IMR-90 (cell line): ENCODE data around the gene PRKCA. TPM values are rescaled to one million over a fixed set of nuclear protein-coding genes. Genes with fewer than 3 reads are reported as not detected.

Experiments used
- ATAC-seq: fragments of 200-7000 bp; cut with Tn5 transposase; 2 replicates; pipeline ENCODE4 v1.9.1; 2020; ENCODE audit warnings: low read depth, mild to moderate bottlenecking, moderate library complexity
- BruUV-seq: library from RNA; stranded (reverse); fragments of 400-500 nt; replicated peaks from 2 replicates; lab custom pipeline; 2021; lab: Mats Ljungman, UMichigan
- CTCF ChIA-PET: fragments of 300-600 bp; formaldehyde crosslinking; extraction: SDS; loops from one replicate; lab custom pipeline; 2021; ENCODE audit warnings: antibody characterized with exemption; lab: Yijun Ruan, JAX
- POLR2A ChIA-PET: fragments of 300-600 bp; sonication (Branson Sonifier 250); formaldehyde crosslinking; loops from one replicate; lab custom pipeline; 2022; ENCODE audit warnings: antibody characterized with exemption; ENCODE audit not compliant: unreplicated experiment; lab: Charles Lee
- DNase-seq: peaks from one replicate; pipeline ENCODE4 v3.0.0; 2013
- H2AFZ ChIP-seq: replicated peaks from 2 replicates; pipeline ENCODE3; 2013; ENCODE audit warnings: low read length, mild to moderate bottlenecking; ENCODE audit not compliant: poor library complexity
- H2AK5ac ChIP-seq: 2 replicates; pipeline ENCODE4 v1.6.1; 2013; ENCODE audit warnings: low read depth, low read length, inconsistent platforms
- H2AK9ac ChIP-seq: replicated peaks from 2 replicates; pipeline ENCODE3; 2013; ENCODE audit warnings: mild to moderate bottlenecking, low read depth, low read length, moderate library complexity; ENCODE audit not compliant: poor library complexity
- H2BK120ac ChIP-seq: 2 replicates; pipeline ENCODE4 v1.6.1; 2013; ENCODE audit warnings: low read depth, low read length, inconsistent platforms
- H2BK15ac ChIP-seq: 3 replicates; pipeline ENCODE4 v1.6.1; 2013; ENCODE audit warnings: low read depth, low read length, inconsistent platforms
- H2BK20ac ChIP-seq: 2 replicates; pipeline ENCODE4 v1.6.1; 2013; ENCODE audit warnings: low read depth, mild to moderate bottlenecking, inconsistent platforms, low read length, moderate library complexity
- H2BK5ac ChIP-seq: 2 replicates; pipeline ENCODE4 v1.6.1; 2013; ENCODE audit warnings: mild to moderate bottlenecking, low read depth, low read length, inconsistent platforms; ENCODE audit not compliant: poor library complexity, severe bottlenecking
- H3K14ac ChIP-seq: replicated peaks from 2 replicates; pipeline ENCODE4 v1.6.1; 2013; ENCODE audit warnings: low read depth, low read length, inconsistent platforms
- H3K18ac ChIP-seq: 2 replicates; pipeline ENCODE4 v1.6.1; 2013; ENCODE audit warnings: low read depth, low read length, control low read depth
- H3K23ac ChIP-seq: 2 replicates; pipeline ENCODE4 v1.6.1; 2013; ENCODE audit warnings: low read depth, low read length, inconsistent platforms
- H3K27ac ChIP-seq: 2 replicates; pipeline ENCODE4 v1.5.1; 2013; ENCODE audit warnings: mild to moderate bottlenecking, control low read depth, low read length; ENCODE audit not compliant: insufficient read depth
- H3K27me3 ChIP-seq: 2 replicates; pipeline ENCODE4 v1.6.1; 2013; ENCODE audit warnings: low read length; ENCODE audit not compliant: control insufficient read depth, insufficient read depth
- H3K36me3 ChIP-seq: 2 replicates; pipeline ENCODE4 v1.6.1; 2013; ENCODE audit warnings: low read length, mixed read lengths; ENCODE audit not compliant: control insufficient read depth, insufficient read depth
- H3K4ac ChIP-seq: 2 replicates; pipeline ENCODE4 v1.6.1; 2013; ENCODE audit warnings: low read depth, low read length, inconsistent platforms
- H3K4me1 ChIP-seq: 2 replicates; pipeline ENCODE4 v1.6.1; 2013; ENCODE audit warnings: low read length, mixed read lengths; ENCODE audit not compliant: control insufficient read depth, insufficient read depth
- H3K4me2 ChIP-seq: 2 replicates; pipeline ENCODE4 v1.6.1; 2013; ENCODE audit warnings: low read depth, mild to moderate bottlenecking, control low read depth, low read length, moderate library complexity
- H3K4me3 ChIP-seq: 2 replicates; pipeline ENCODE4 v1.5.1; 2013; ENCODE audit warnings: low read depth, mild to moderate bottlenecking, control low read depth, low read length, moderate library complexity; ENCODE audit not compliant: insufficient read depth
- H3K56ac ChIP-seq: 2 replicates; pipeline ENCODE4 v1.6.1; 2013; ENCODE audit warnings: low read length, inconsistent platforms; ENCODE audit not compliant: insufficient read depth; ENCODE audit errors: extremely low read depth
- H3K79me1 ChIP-seq, 2 experiments: 2 replicates each; pipeline ENCODE4 v1.6.1; 2013; ENCODE audit warnings: low read length in 2 of 2, inconsistent platforms in 1 of 2, low read depth in 1 of 2
- H3K9ac ChIP-seq: 2 replicates; pipeline ENCODE4 v1.6.1; 2013; ENCODE audit warnings: low read depth, low read length, control low read depth
- H3K9me1 ChIP-seq: 2 replicates; pipeline ENCODE4 v1.6.1; 2013; ENCODE audit warnings: low read length, inconsistent platforms; ENCODE audit not compliant: insufficient read depth
- H3K9me3 ChIP-seq: 2 replicates; pipeline ENCODE4 v1.6.1; 2013; ENCODE audit warnings: low read length; ENCODE audit not compliant: control insufficient read depth, insufficient read depth
- H4K20me1 ChIP-seq: 2 replicates; pipeline ENCODE4 v1.6.1; 2013; ENCODE audit warnings: low read length, inconsistent platforms; ENCODE audit not compliant: insufficient read depth
- H4K5ac ChIP-seq: 2 replicates; pipeline ENCODE4 v1.6.1; 2013; ENCODE audit warnings: mild to moderate bottlenecking, low read depth, low read length, control low read depth
- H4K8ac ChIP-seq, 2 experiments: 2 replicates each; pipeline ENCODE4 v1.6.1; 2013; ENCODE audit warnings: low read depth in 2 of 2, low read length in 2 of 2, control low read depth in 1 of 2, inconsistent platforms in 1 of 2
- H4K91ac ChIP-seq: 2 replicates; pipeline ENCODE4 v1.6.1; 2013; ENCODE audit warnings: low read depth, low read length, inconsistent platforms; ENCODE audit not compliant: insufficient read depth
- FOS ChIP-seq: fragments of 150-350 bp; IDR thresholded peaks from 2 replicates; pipeline ENCODE4 v1.6.1; 2016; ENCODE audit warnings: low read depth, low read length
- MXI1 ChIP-seq: IDR thresholded peaks from 2 replicates; pipeline ENCODE4 v1.6.1; 2012; ENCODE audit warnings: low read depth, mild to moderate bottlenecking, low read length, moderate library complexity, borderline replicate concordance
- RCOR1 ChIP-seq: IDR thresholded peaks from 2 replicates; pipeline ENCODE4 v1.6.1; 2012; ENCODE audit warnings: mild to moderate bottlenecking, low read length, improper control_type of control experiment; ENCODE audit not compliant: insufficient replicate concordance
- RFX5 ChIP-seq: IDR thresholded peaks from 2 replicates; pipeline ENCODE4 v1.8.0; 2012; ENCODE audit warnings: low read depth, mild to moderate bottlenecking, low read length, moderate library complexity
- WGBS, 2 experiments: methylation state at CpG; one replicate each; pipeline versions ENCODE4 v1.1.5 to v1.1.7; 2013; ENCODE audit warnings: missing lambda C conversion rate in 2 of 2; ENCODE audit not compliant: insufficient read length in 1 of 2; ENCODE audit errors: extremely low coverage in 2 of 2; 5-methylcytosine and 5-hydroxymethylcytosine counted together
- dilution Hi-C: fragments of 300-500 bp; cut with HindIII; formaldehyde crosslinking; loops from one replicate; pipeline ENCODE4 v1.14.3; 2018; ENCODE audit warnings: low sequenced_read_pairs; ENCODE audit not compliant: unreplicated experiment
- in situ Hi-C: fragments of 300-500 bp; cut with MboI; formaldehyde crosslinking; loops from 3 replicates; pipeline ENCODE4 v1.14.3; 2019; ENCODE audit warnings: low sequenced_read_pairs, inconsistent platforms, mixed read lengths
- intact Hi-C: fragments of 100-400 bp; cut with micrococcal nuclease; formaldehyde crosslinking; loops from 2 replicates; pipeline ENCODE4 v1.10.0; 2022
- polyA plus RNA-seq, 3 experiments: library from polyadenylated mRNA; depleted of rRNA; stranded (reverse); fragments of >200 nt; gene quantifications; 2 replicates each; pipeline ENCODE4 v1.2.3, GENCODE V29; 2012; ENCODE audit warnings: low replicate concordance in 1 of 3
- total RNA-seq: library from RNA; depleted of rRNA; stranded (reverse); fragments of >200 nt; gene quantifications from 2 replicates; pipeline ENCODE4 v1.2.3, GENCODE V29; 2012

PRKCA gene
- total and polyA plus RNA-seq, 2 of the 4 experiments (the other 2 are of a cell fraction): 31.0 to 46.0 TPM

GRCh38 chr17:66829386-66829864, 527.0 kb downstream of the PRKCA start:
- H3K79me1 ChIP-seq: no peaks in the 10 kb centered on the region
- H3K27me3 ChIP-seq: peaks cover 18% of the 10 kb centered on the region
- H3K4me3 ChIP-seq: no peak overlapping the region
- CTCF ChIA-PET: no interaction called here
- no peak overlapping the region for H4K5ac ChIP-seq
- H3K27ac ChIP-seq: no peak overlapping the region
- H2BK15ac ChIP-seq: no peak overlapping the region
- no peak overlapping the region for H2AFZ ChIP-seq
- H3K9me1 ChIP-seq: no peaks in the 10 kb centered on the region
- dilution Hi-C loops (no loop called here), intact Hi-C loops (no loop called here), in situ Hi-C loops (no loop called here)
- H2BK20ac ChIP-seq: no peak overlapping the region
- WGBS, 2 experiments: 6% methylated on average over 10 of the region's 18 CpGs; no CpG with 5 or more reads in 1 of the 2 experiments
- no peak overlapping the region for H3K18ac ChIP-seq
- H4K91ac ChIP-seq: no peak overlapping the region
- H3K9me3 ChIP-seq: no peaks in the 10 kb centered on the region
- no peak for TF ChIP-seq RFX5
- no peak for TF ChIP-seq FOS
- TF ChIP-seq RCOR1: peak; percentile 36
- TF ChIP-seq MXI1: peak; percentile 62
- no peak overlapping the region for H2AK9ac ChIP-seq
- BruUV-seq: no TSS peak
- H3K9ac ChIP-seq: no peak overlapping the region
- H3K56ac ChIP-seq: no peak overlapping the region
- DNase-seq: peak; percentile 73
- no peaks in the 10 kb centered on the region for H3K4me1 ChIP-seq
- H2AK5ac ChIP-seq: no peak overlapping the region
- no peak overlapping the region for H2BK5ac ChIP-seq
- peak; percentile 100 for ATAC-seq
- no peak overlapping the region for H3K14ac ChIP-seq
- H3K4me2 ChIP-seq: no peak overlapping the region
- H4K8ac ChIP-seq: no peak overlapping the region
- no peaks in the 10 kb centered on the region for H3K36me3 ChIP-seq
- H2BK120ac ChIP-seq: no peak overlapping the region
- H4K20me1 ChIP-seq: no peaks in the 10 kb centered on the region
- no peak overlapping the region for H3K23ac ChIP-seq
- no peak overlapping the region for H3K4ac ChIP-seq
- POLR2A ChIA-PET: no interaction called here
